ENCODE data around the gene TMEM143.
"Not testable (repeated sequence)": the region's sequence is repeated elsewhere in the genome, so short reads cannot be mapped to it uniquely, and the experiment has no call there.

The TMEM143 gene

DNA sequence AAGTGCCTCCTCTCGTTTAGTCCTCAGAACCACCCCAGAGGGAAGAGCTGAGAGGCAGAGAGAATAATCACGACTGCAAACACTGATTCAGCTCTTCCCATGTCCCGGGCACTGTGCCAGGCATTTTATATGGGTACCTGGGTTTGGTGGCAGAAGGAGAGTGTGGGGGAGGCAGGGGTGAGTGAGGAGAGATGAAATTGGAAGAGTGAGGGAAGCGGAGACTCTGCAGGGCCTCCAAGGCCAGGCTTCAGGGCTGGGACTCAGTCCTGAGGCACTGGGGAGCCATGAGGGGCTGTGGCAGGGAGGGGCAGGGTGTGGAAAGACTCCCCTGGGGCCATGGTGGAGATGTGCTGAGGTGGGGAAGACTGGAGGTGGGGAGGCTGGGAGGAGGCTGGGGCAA is 9.2 kb upstream of the TMEM143 start:
- Mint-ChIP-seq H3K4me1 (no peaks in the 10 kb centered on the region), H3K4me3 (no peak overlapping the region), H3K9me3 (no peaks in the 10 kb centered on the region), H3K27ac (no peak overlapping the region), H3K36me3 (no peaks in the 10 kb centered on the region)
- ATAC-seq = no peak
- no peak for DNase-seq (ENCODE audit: low spot score in 2 of 2)

- DNase-seq (ENCODE audit: low spot score in 2 of 2); H3K27ac Mint-ChIP-seq; H3K4me1 Mint-ChIP-seq; ATAC-seq; H3K9me3 Mint-ChIP-seq; H3K36me3 Mint-ChIP-seq; H3K4me3 Mint-ChIP-seq: not testable (repeated sequence)
Observed at GRCh38 chr19:48371771-48372170, 8.0 kb upstream of the TMEM143 start.

GRCh38 chr19:48371367-48371766 is 7.6 kb upstream of the TMEM143 start:
- Mint-ChIP-seq H3K4me3 (no peak overlapping the region), H3K27ac (no peak overlapping the region), H3K9me3 (no peaks in the 10 kb centered on the region), H3K4me1 (no peaks in the 10 kb centered on the region), H3K36me3 (no peaks in the 10 kb centered on the region)
- no peak for ATAC-seq
- DNase-seq (ENCODE audit: low spot score in 2 of 2) = no peak

DNA sequence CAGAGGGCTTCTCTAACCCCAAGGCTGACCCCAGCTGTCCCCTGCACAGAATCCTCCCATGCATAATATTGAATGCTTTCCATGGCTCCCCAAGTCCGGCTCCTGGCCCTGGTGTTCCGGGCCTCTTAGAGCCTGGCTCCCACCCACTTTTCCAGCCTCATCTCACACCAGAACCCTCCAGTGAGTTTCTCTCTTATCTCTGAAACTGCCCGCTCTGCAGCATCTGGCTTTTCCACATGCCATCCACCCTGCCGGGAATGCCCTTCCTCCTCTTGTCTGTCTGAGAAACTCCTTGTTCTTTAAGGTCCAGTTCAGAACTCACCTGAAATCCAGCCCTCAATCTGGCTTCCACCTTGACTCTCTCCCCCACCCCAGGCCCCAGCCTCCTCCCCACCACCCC is 7.2 kb upstream of the TMEM143 start:
- no peaks in the 10 kb centered on the region for H3K4me1 Mint-ChIP-seq
- H3K27ac Mint-ChIP-seq = no peak overlapping the region
- ATAC-seq = no peak
- H3K36me3 Mint-ChIP-seq = no peaks in the 10 kb centered on the region
- H3K9me3 Mint-ChIP-seq = no peaks in the 10 kb centered on the region
- DNase-seq (ENCODE audit: low spot score in 2 of 2) = no peak
- H3K4me3 Mint-ChIP-seq = no peak overlapping the region

DNA sequence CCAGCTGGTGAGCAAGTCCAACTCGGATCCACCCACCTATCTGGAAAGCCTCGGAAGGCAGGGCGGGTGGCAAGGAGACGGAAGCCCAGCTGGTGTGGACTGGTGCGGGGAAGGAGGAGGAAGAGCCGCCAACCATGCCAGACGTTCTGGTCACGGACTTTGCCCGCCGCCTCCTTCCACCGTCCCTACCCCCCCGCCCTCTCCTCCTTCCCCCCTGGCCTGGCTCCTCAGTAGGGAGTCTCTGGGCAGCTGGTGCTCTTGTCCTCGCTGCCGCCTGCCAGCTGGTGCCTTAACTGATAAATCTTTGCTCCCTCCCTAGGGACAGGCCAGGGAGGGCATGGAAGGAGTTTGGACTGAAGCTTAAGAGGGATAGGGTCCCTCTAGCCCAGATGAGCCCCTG is 5.2 kb upstream of the TMEM143 start:
- peaks cover 14% of the 10 kb centered on the region for H3K4me1 Mint-ChIP-seq
- H3K9me3 Mint-ChIP-seq = no peaks in the 10 kb centered on the region
- H3K36me3 Mint-ChIP-seq = peaks cover 7% of the 10 kb centered on the region
- no peak overlapping the region for H3K4me3 Mint-ChIP-seq
- H3K27ac Mint-ChIP-seq = peak overlapping the region; percentile 30
- ATAC-seq (no peak), DNase-seq (ENCODE audit: low spot score in 2 of 2) (no peak)

DNA sequence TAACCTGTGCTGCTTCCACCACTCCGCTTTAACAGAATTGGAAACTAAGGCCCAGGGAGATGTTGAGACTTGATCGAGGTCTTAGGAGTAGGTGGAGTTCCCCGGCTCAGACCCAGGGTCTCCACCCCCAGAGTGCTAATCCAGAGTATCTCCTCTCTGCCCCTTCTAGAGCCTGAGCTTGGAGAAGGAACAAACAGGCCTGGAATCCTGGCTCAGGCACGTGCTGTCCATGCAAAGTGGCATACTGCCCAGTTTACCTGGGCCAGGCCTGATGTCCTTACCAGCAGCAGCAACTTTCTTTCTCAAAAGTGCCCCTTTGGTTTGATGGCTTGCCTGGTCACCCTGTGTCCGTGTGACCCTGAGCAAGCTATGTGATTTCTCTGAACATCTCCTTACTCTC is 4.1 kb upstream of the TMEM143 start:
- Mint-ChIP-seq H3K4me1 (peaks cover 21% of the 10 kb centered on the region), H3K36me3 (peaks cover 18% of the 10 kb centered on the region), H3K9me3 (no peaks in the 10 kb centered on the region), H3K27ac (no peak overlapping the region), H3K4me3 (no peak overlapping the region)
- ATAC-seq (no peak), DNase-seq (ENCODE audit: low spot score in 2 of 2) (no peak)

DNA sequence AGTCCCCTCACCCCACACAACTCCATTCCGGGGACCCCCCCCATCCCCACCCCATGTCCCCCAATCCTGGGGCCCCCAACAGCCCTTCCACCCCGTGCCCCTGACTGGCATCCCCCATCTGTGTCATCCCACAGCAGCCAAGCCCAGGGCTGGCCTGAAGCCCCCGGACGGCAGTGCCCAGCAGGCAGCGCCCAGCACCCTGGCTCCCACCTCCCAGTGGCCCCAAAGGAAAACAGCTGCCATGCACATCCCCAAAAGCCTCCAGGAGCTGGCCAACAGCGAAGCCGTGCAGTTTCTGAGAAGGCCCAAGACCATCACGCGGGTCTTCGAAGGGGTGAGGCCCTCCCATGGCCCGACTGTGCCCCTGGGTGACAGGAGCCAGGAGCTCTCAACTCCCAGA is 1.9 kb upstream of the TMEM143 start:
- Mint-ChIP-seq H3K9me3 (no peaks in the 10 kb centered on the region), H3K36me3 (peaks cover 20% of the 10 kb centered on the region), H3K27ac (peak overlapping the region; percentile 94), H3K4me1 (peaks cover 25% of the 10 kb centered on the region), H3K4me3 (peak overlapping the region; percentile 89)
- ATAC-seq = no peak
- no peak for DNase-seq (ENCODE audit: low spot score in 2 of 2)

GRCh38 chr19:48364598-48365348 is 1.0 kb upstream of the TMEM143 start:
- H3K27ac Mint-ChIP-seq = peak overlapping the region; percentile 94
- peaks cover 20% of the 10 kb centered on the region for H3K36me3 Mint-ChIP-seq
- no peak for ATAC-seq

DNA sequence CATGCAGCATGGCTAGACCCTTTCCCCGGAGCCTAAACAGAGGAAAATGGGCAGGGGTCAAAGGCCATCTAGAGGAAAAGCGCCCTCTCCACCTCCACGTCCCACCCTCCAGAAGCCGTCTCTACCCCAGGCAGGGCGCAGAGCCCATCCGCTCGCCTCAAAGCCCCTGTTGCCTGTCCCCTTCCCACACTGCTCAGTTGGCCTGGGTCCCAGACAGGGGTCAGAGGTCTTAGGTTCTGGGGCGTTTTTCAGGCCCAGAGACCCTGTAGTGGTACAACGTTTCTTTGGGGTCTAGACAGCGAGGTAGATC is 285 bp downstream of the TMEM143 start:
- ATAC-seq = peak; percentile 29

More at GRCh38 chr19:48364598-48365348, 1.0 kb upstream of the TMEM143 start:
- peak overlapping the region; percentile 89 for H3K4me3 Mint-ChIP-seq
- H3K4me1 Mint-ChIP-seq = peaks cover 25% of the 10 kb centered on the region
- H3K9me3 Mint-ChIP-seq = no peaks in the 10 kb centered on the region
- no peak for DNase-seq (ENCODE audit: low spot score in 2 of 2)

DNA sequence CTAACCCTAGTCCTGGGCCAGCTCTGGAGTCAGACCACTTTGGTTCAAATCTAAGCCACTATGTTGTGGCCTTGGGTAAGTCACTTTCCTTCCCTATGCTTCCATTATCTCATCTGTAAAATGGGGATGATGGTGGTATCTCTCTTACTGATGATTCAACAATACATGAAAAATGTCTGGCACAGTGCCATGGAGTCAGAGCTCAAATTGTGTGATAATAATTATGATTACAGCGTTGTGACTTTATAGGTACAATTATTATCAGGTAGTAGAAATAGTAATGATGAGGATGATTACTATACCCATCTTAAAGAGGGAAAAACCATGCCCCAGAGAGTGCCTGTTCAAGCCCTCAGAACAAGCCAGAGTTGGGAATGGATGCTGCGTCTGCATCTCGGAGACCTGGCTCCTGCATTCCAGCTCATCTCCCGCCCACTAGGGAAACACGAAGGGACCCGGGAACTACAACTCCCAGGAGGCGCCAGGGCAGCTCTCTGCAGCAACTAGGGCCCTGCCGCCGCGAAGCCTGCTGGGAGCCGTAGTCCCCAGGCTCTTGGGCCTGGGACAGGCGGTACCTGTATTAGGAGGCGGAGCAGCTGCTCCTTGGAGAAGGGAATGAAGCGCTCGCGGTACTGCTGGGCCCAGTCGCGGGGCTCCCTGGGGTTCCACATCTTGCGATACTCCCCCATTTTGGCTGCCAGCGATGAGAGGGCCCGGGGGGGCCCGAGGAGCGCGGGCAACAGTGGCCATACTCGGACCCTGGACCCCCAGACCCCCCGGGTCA is 832 bp downstream of the TMEM143 start:
- peak overlapping the region; percentile 89 for H3K4me3 Mint-ChIP-seq

More for the DNA sequence above, 285 bp downstream of the TMEM143 start:
- H3K27ac Mint-ChIP-seq = peak overlapping the region; percentile 94
- H3K4me1 Mint-ChIP-seq = peaks cover 25% of the 10 kb centered on the region
- peak overlapping the region; percentile 89 for H3K4me3 Mint-ChIP-seq
- DNase-seq (ENCODE audit: low spot score in 2 of 2) = no peak
- no peaks in the 10 kb centered on the region for H3K9me3 Mint-ChIP-seq
- H3K36me3 Mint-ChIP-seq = peaks cover 31% of the 10 kb centered on the region

GRCh38 chr19:48361912-48362311 is 1.8 kb downstream of the TMEM143 start:
- H3K4me1 Mint-ChIP-seq = peaks cover 25% of the 10 kb centered on the region
- peaks cover 31% of the 10 kb centered on the region for H3K36me3 Mint-ChIP-seq
- DNase-seq (ENCODE audit: low spot score in 2 of 2) = no peak
- no peak for ATAC-seq
- no peak overlapping the region for H3K4me3 Mint-ChIP-seq
- no peaks in the 10 kb centered on the region for H3K9me3 Mint-ChIP-seq
- H3K27ac Mint-ChIP-seq = no peak overlapping the region

More for the DNA sequence above, 832 bp downstream of the TMEM143 start:
- ATAC-seq (peak; percentile 82), DNase-seq (ENCODE audit: low spot score in 2 of 2) (peak; percentile 82 to 91)
- Mint-ChIP-seq H3K9me3 (no peaks in the 10 kb centered on the region), H3K36me3 (peaks cover 31% of the 10 kb centered on the region), H3K4me1 (peaks cover 25% of the 10 kb centered on the region), H3K27ac (peak overlapping the region; percentile 94)

GRCh38 chr19:48359123-48359522 is 4.6 kb downstream of the TMEM143 start:
- Mint-ChIP-seq H3K9me3 (no peaks in the 10 kb centered on the region), H3K27ac (no peak overlapping the region), H3K36me3 (peaks cover 26% of the 10 kb centered on the region), H3K4me1 (peaks cover 14% of the 10 kb centered on the region), H3K4me3 (no peak overlapping the region)
- ATAC-seq (no peak), DNase-seq (ENCODE audit: low spot score in 2 of 2) (no peak)

GRCh38 chr19:48355365-48355954 is 8.3 kb downstream of the TMEM143 start:
- Mint-ChIP-seq H3K9me3 (no peaks in the 10 kb centered on the region), H3K36me3 (peaks cover 11% of the 10 kb centered on the region), H3K4me1 (peaks cover 10% of the 10 kb centered on the region), H3K4me3 (no peak overlapping the region), H3K27ac (no peak overlapping the region)
- ATAC-seq = no peak
- DNase-seq (ENCODE audit: low spot score in 2 of 2) = no peak

GRCh38 chr19:48354332-48354992 is 9.3 kb downstream of the TMEM143 start:
- Mint-ChIP-seq H3K36me3 (peaks cover 8% of the 10 kb centered on the region), H3K9me3 (no peaks in the 10 kb centered on the region), H3K27ac (no peak overlapping the region), H3K4me3 (no peak overlapping the region), H3K4me1 (peaks cover 10% of the 10 kb centered on the region)
- DNase-seq (ENCODE audit: low spot score in 2 of 2) = no peak
- ATAC-seq = no peak

DNA sequence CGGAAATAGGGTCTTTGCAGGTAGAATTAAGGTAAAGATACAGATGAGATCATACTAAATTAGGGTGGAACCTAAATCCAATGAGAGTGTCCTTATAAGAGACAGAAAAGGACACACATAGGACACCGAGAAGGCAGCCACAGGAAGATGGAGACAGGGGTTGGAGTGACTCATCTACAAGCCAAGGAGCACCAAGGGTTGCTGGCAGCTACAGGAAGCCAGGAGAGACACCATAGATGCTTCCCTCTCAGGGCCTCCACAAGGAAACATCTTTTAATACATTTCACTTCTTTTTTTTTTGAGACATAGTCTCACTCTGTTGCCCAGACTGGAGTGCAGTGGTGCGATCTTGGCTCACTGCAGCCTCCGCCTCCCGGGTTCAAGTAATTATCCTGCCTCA is 10.1 kb downstream of the TMEM143 start:
- DNase-seq (ENCODE audit: low spot score in 2 of 2) = no peak
- Mint-ChIP-seq H3K27ac (no peak overlapping the region), H3K4me1 (peaks cover 10% of the 10 kb centered on the region), H3K9me3 (no peaks in the 10 kb centered on the region), H3K36me3 (no peaks in the 10 kb centered on the region), H3K4me3 (no peak overlapping the region)
- ATAC-seq = no peak
